Measurements from ENCODE around the gene TLE4. TPM values are rescaled to one million over a fixed set of nuclear protein-coding genes. Genes with fewer than 3 reads are reported as not detected.

TLE4 gene
- total and polyA plus RNA-seq, 2 donors from 2014 or later, result 5.5 to 35.7 TPM

GRCh38 chr9:79526149-79526672 lies 45.6 kb upstream of the TLE4 start:
- DNase-seq, result no peak
- Histone ChIP-seq H3K4me1 (ENCODE audit: control insufficient read depth in 2 of 3, insufficient read depth in 2 of 3, low read depth in 1 of 3, low read length in 3 of 3) (no peaks in the 10 kb centered on the region), H3K36me3 (ENCODE audit: control insufficient read depth in 2 of 3, insufficient read depth in 3 of 3, low read length in 3 of 3) (no peaks in the 10 kb centered on the region), H3K27ac (ENCODE audit: low read depth in 2 of 2, low read length in 2 of 2) (no peak overlapping the region), H3K4me3 (ENCODE audit: low read length in 3 of 3) (no peak overlapping the region), H3K9ac (ENCODE audit: low read length in 3 of 3) (no peak overlapping the region), H3K9me3 (ENCODE audit: control insufficient read depth in 2 of 3, insufficient read depth in 1 of 3, low read length in 3 of 3) (peaks cover 0 to 5% (median 0%) of the 10 kb centered on the region in 3 donors), H3K27me3 (ENCODE audit: control insufficient read depth, insufficient read depth, low read length) (no peaks in the 10 kb centered on the region)
- TF ChIP-seq CTCF (IDR thresholded peaks at IDR 0.05; ENCODE audit: borderline replicate concordance, extremely low read depth, insufficient read depth), result no peak
- no peak for FAIRE-seq
- intact Hi-C loops (cut with DNase I), result no loop called here

- Histone ChIP-seq H3K36me3 (ENCODE audit: control insufficient read depth in 2 of 3, insufficient read depth in 3 of 3, low read length in 3 of 3) (no peaks in the 10 kb centered on the region), H3K27ac (ENCODE audit: low read depth in 2 of 2, low read length in 2 of 2) (no peak overlapping the region), H3K9ac (ENCODE audit: low read length in 3 of 3) (no peak overlapping the region), H3K4me3 (ENCODE audit: low read length in 3 of 3) (no peak overlapping the region), H3K4me1 (ENCODE audit: control insufficient read depth in 2 of 3, insufficient read depth in 2 of 3, low read depth in 1 of 3, low read length in 3 of 3) (no peaks in the 10 kb centered on the region), H3K9me3 (ENCODE audit: control insufficient read depth in 2 of 3, insufficient read depth in 1 of 3, low read length in 3 of 3) (no peaks in the 10 kb centered on the region), H3K27me3 (ENCODE audit: control insufficient read depth, insufficient read depth, low read length) (no peaks in the 10 kb centered on the region)
- FAIRE-seq (no peak), DNase-seq (no peak)
- no peak for TF ChIP-seq CTCF (IDR thresholded peaks at IDR 0.05; ENCODE audit: borderline replicate concordance, extremely low read depth, insufficient read depth)
- intact Hi-C loops (cut with DNase I), result no loop called here
These were observed 36.2 kb upstream of the TLE4 start for GRCh38 chr9:79535534-79535933.

- no peak overlapping the region for H3K9ac ChIP-seq (ENCODE audit: low read length in 3 of 3)
- H3K4me3 ChIP-seq (ENCODE audit: low read length in 3 of 3), result no peak overlapping the region
- no peaks in the 10 kb centered on the region for H3K9me3 ChIP-seq (ENCODE audit: control insufficient read depth in 2 of 3, insufficient read depth in 1 of 3, low read length in 3 of 3)
- FAIRE-seq (no peak), DNase-seq (no peak)
- intact Hi-C loops (cut with DNase I), result no loop called here
- no peaks in the 10 kb centered on the region for H3K4me1 ChIP-seq (ENCODE audit: control insufficient read depth in 2 of 3, insufficient read depth in 2 of 3, low read depth in 1 of 3, low read length in 3 of 3)
- TF ChIP-seq CTCF (IDR thresholded peaks at IDR 0.05; ENCODE audit: borderline replicate concordance, extremely low read depth, insufficient read depth), result no peak
- no peaks in the 10 kb centered on the region for H3K27me3 ChIP-seq (ENCODE audit: control insufficient read depth, insufficient read depth, low read length)
- H3K36me3 ChIP-seq (ENCODE audit: control insufficient read depth in 2 of 3, insufficient read depth in 3 of 3, low read length in 3 of 3), result no peaks in the 10 kb centered on the region
- H3K27ac ChIP-seq (ENCODE audit: low read depth in 2 of 2, low read length in 2 of 2), result no peak overlapping the region
These were observed 33.9 kb upstream of the TLE4 start for GRCh38 chr9:79537838-79538237.
